Fibroblast of skin of right biceps (primary cell): ENCODE results near the gene SCFD2.

ENCODE experiments used
- DNase-seq: peaks from one replicate; pipeline ENCODE4 v3.0.0-alpha.2; 2013

Gene SCFD2

GRCh38 chr4:52979821-52980590 is 385.9 kb downstream of the SCFD2 start:
- DNase-seq, result no peak

- DNase-seq, result no peak
Measured at GRCh38 chr4:52979020-52979419, 386.8 kb downstream of the SCFD2 start.

- no peak for DNase-seq
Measured at GRCh38 chr4:52977252-52977651, 388.6 kb downstream of the SCFD2 start.

- no peak for DNase-seq
Measured at GRCh38 chr4:52976523-52977230, 389.2 kb downstream of the SCFD2 start.

GRCh38 chr4:52968691-52969090 is 397.2 kb downstream of the SCFD2 start:
- no peak for DNase-seq

GRCh38 chr4:52968241-52968640 is 397.6 kb downstream of the SCFD2 start:
- no peak for DNase-seq

GRCh38 chr4:52966781-52967180 is 399.1 kb downstream of the SCFD2 start:
- no peak for DNase-seq

GRCh38 chr4:52966172-52966571 is 399.7 kb downstream of the SCFD2 start:
- no peak for DNase-seq

- DNase-seq, result no peak
Measured at GRCh38 chr4:52964561-52965101, 401.2 kb downstream of the SCFD2 start.

- no peak for DNase-seq
Measured at GRCh38 chr4:52964011-52964410, 401.9 kb downstream of the SCFD2 start.

- DNase-seq, result no peak
Measured at GRCh38 chr4:52962721-52963120, 403.1 kb downstream of the SCFD2 start.

- no peak for DNase-seq
Measured at GRCh38 chr4:52961666-52962412, 404.0 kb downstream of the SCFD2 start.

- DNase-seq, result peak; percentile 90
Measured at GRCh38 chr4:52959541-52959940, 406.3 kb downstream of the SCFD2 start.

- peak; percentile 19 for DNase-seq
Measured at GRCh38 chr4:52957835-52958631, 407.8 kb downstream of the SCFD2 start.

- peak; percentile 38 for DNase-seq
Measured at GRCh38 chr4:52957220-52957686, 408.6 kb downstream of the SCFD2 start.

GRCh38 chr4:52956691-52957090 is 409.2 kb downstream of the SCFD2 start:
- peak; percentile 35 for DNase-seq

- DNase-seq, result no peak
Measured at GRCh38 chr4:52954560-52955170, 411.2 kb downstream of the SCFD2 start.

- DNase-seq, result no peak
Measured at GRCh38 chr4:52952540-52952939, 413.3 kb downstream of the SCFD2 start.

GRCh38 chr4:52951016-52951415 is 414.8 kb downstream of the SCFD2 start:
- no peak for DNase-seq

GRCh38 chr4:52950226-52950625 is 415.6 kb downstream of the SCFD2 start:
- DNase-seq, result no peak

GRCh38 chr4:52949336-52949735 is 416.5 kb downstream of the SCFD2 start:
- no peak for DNase-seq

GRCh38 chr4:52948057-52948423 is 417.8 kb downstream of the SCFD2 start:
- DNase-seq, result no peak
